22Rv1 (cell line): Measurements from ENCODE around the gene AP1M2.

ENCODE experiments used
- ZFX ChIP-seq: fragments of 450-650 bp; IDR thresholded peaks from 2 replicates; pipeline ENCODE4 v1.6.1; 2017; ENCODE audit warnings: antibody characterized with exemption, borderline replicate concordance
- TF ChIP-seq, protein P1 (sequence below): fragments of 450-650 bp; IDR thresholded peaks from 2 replicates; pipeline ENCODE4 v1.5.1; 2017; ENCODE audit warnings: mild to moderate bottlenecking

- TF ChIP-seq, protein P1, sequence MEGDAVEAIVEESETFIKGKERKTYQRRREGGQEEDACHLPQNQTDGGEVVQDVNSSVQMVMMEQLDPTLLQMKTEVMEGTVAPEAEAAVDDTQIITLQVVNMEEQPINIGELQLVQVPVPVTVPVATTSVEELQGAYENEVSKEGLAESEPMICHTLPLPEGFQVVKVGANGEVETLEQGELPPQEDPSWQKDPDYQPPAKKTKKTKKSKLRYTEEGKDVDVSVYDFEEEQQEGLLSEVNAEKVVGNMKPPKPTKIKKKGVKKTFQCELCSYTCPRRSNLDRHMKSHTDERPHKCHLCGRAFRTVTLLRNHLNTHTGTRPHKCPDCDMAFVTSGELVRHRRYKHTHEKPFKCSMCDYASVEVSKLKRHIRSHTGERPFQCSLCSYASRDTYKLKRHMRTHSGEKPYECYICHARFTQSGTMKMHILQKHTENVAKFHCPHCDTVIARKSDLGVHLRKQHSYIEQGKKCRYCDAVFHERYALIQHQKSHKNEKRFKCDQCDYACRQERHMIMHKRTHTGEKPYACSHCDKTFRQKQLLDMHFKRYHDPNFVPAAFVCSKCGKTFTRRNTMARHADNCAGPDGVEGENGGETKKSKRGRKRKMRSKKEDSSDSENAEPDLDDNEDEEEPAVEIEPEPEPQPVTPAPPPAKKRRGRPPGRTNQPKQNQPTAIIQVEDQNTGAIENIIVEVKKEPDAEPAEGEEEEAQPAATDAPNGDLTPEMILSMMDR, result no peak
- no peak for TF ChIP-seq ZFX
Observed at GRCh38 chr19:10603873-10604459, 16.9 kb upstream of the AP1M2 start.
